CD4-positive, alpha-beta T cell treated with Interleukin-10 for 1 hour (primary cell): ENCODE results near the gene MCM5.
"Not testable (repeated sequence)": the region's sequence is repeated elsewhere in the genome, so short reads cannot be mapped to it uniquely, and the experiment has no call there.

Experiments
- DNase-seq: peaks from one replicate; pipeline ENCODE4 v3.0.0-alpha.2; 2020

The MCM5 gene

GRCh38 chr22:35434061-35434710 is 34.2 kb downstream of the MCM5 start:
- no peak for DNase-seq

- no peak for DNase-seq
Observed at GRCh38 chr22:35435201-35435740, 35.3 kb downstream of the MCM5 start.

- no peak for DNase-seq
Observed at GRCh38 chr22:35436421-35436820, 36.5 kb downstream of the MCM5 start.

- peak; percentile 13 for DNase-seq
Observed at GRCh38 chr22:35437049-35437448, 37.1 kb downstream of the MCM5 start.

- not testable (repeated sequence) for DNase-seq
Observed at GRCh38 chr22:35438673-35439364, 38.9 kb downstream of the MCM5 start.

- no peak for DNase-seq
Observed at GRCh38 chr22:35439365-35439717, 39.4 kb downstream of the MCM5 start.

GRCh38 chr22:35440129-35440528 is 40.2 kb downstream of the MCM5 start:
- no peak for DNase-seq

GRCh38 chr22:35441489-35442100 is 41.7 kb downstream of the MCM5 start:
- DNase-seq = no peak

GRCh38 chr22:35442471-35442870 is 42.5 kb downstream of the MCM5 start:
- DNase-seq = no peak

GRCh38 chr22:35443338-35443737 is 43.4 kb downstream of the MCM5 start:
- no peak for DNase-seq

GRCh38 chr22:35443790-35444684 is 44.1 kb downstream of the MCM5 start:
- no peak for DNase-seq

GRCh38 chr22:35444685-35445399 is 44.9 kb downstream of the MCM5 start:
- no peak for DNase-seq

- DNase-seq = no peak
Observed at GRCh38 chr22:35445933-35446332, 46.0 kb downstream of the MCM5 start.

GRCh38 chr22:35446365-35446764 is 46.4 kb downstream of the MCM5 start:
- DNase-seq = no peak

- no peak for DNase-seq
Observed at GRCh38 chr22:35448523-35448922, 48.6 kb downstream of the MCM5 start.

GRCh38 chr22:35449829-35450689 is 50.1 kb downstream of the MCM5 start:
- DNase-seq = no peak

- DNase-seq = no peak
Observed at GRCh38 chr22:35450824-35451569, 51.1 kb downstream of the MCM5 start.

- DNase-seq = no peak
Observed at GRCh38 chr22:35451592-35451991, 51.7 kb downstream of the MCM5 start.

GRCh38 chr22:35452351-35452781 is 52.4 kb downstream of the MCM5 start:
- DNase-seq = no peak
